OCI-M2 (cell line): ENCODE data around the gene OSBPL10.
"Not testable (repeated sequence)": the region's sequence is repeated elsewhere in the genome, so short reads cannot be mapped to it uniquely, and the experiment has no call there.

Source experiments
- DNase-seq: peaks from one replicate; lab custom pipeline; 2025; ENCODE audit not compliant: unreplicated experiment; lab: John Stamatoyannopoulos, UW

OSBPL10 gene

GRCh38 chr3:31714495-31715280 lies 266.4 kb downstream of the OSBPL10 start:
- no peak for DNase-seq

- DNase-seq: no peak
Measured at GRCh38 chr3:31713816-31714215, 267.2 kb downstream of the OSBPL10 start.

GRCh38 chr3:31710123-31710803 lies 270.8 kb downstream of the OSBPL10 start:
- no peak for DNase-seq

GRCh38 chr3:31709526-31709925 lies 271.5 kb downstream of the OSBPL10 start:
- no peak for DNase-seq

GRCh38 chr3:31709005-31709404 lies 272.1 kb downstream of the OSBPL10 start:
- no peak for DNase-seq

- DNase-seq: no peak
Measured at GRCh38 chr3:31707286-31707685, 273.8 kb downstream of the OSBPL10 start.

GRCh38 chr3:31705736-31706135 lies 275.3 kb downstream of the OSBPL10 start:
- no peak for DNase-seq

GRCh38 chr3:31704591-31705179 lies 276.4 kb downstream of the OSBPL10 start:
- no peak for DNase-seq

- DNase-seq: no peak
Measured at GRCh38 chr3:31704156-31704555, 276.9 kb downstream of the OSBPL10 start.

- no peak for DNase-seq
Measured at GRCh38 chr3:31701286-31701685, 279.8 kb downstream of the OSBPL10 start.

- DNase-seq: no peak
Measured at GRCh38 chr3:31699309-31699953, 281.6 kb downstream of the OSBPL10 start.

GRCh38 chr3:31696815-31697548 lies 284.1 kb downstream of the OSBPL10 start:
- DNase-seq: no peak

GRCh38 chr3:31696009-31696297 lies 285.1 kb downstream of the OSBPL10 start:
- DNase-seq: no peak

GRCh38 chr3:31695280-31696008 lies 285.6 kb downstream of the OSBPL10 start:
- DNase-seq: no peak

- no peak for DNase-seq
Measured at GRCh38 chr3:31693346-31693745, 287.7 kb downstream of the OSBPL10 start.

- no peak for DNase-seq
Measured at GRCh38 chr3:31692751-31693150, 288.3 kb downstream of the OSBPL10 start.

- no peak for DNase-seq
Measured at GRCh38 chr3:31690771-31691170, 290.3 kb downstream of the OSBPL10 start.

- not testable (repeated sequence) for DNase-seq
Measured at GRCh38 chr3:31689523-31689922, 291.5 kb downstream of the OSBPL10 start.

- DNase-seq: no peak
Measured at GRCh38 chr3:31688984-31689383, 292.1 kb downstream of the OSBPL10 start.

GRCh38 chr3:31687020-31687802 lies 293.9 kb downstream of the OSBPL10 start:
- no peak for DNase-seq
